B cell (primary cell): Measurements from ENCODE around the gene MORF4L1.

Experiments
- EZH2 ChIP-seq: IDR thresholded peaks from 2 replicates; pipeline ENCODE4 v1.6.1; 2012; ENCODE audit warnings: borderline replicate concordance, low read depth, mild to moderate bottlenecking, moderate library complexity, low read length; ENCODE audit not compliant: insufficient read depth, poor library complexity, severe bottlenecking
- TF ChIP-seq, protein P1 (sequence below): fragments of 200-600 bp; IDR thresholded peaks from one replicate; pipeline ENCODE4 v1.8.0; 2022; ENCODE audit warnings: antibody characterized with exemption, mild to moderate bottlenecking

DNA sequence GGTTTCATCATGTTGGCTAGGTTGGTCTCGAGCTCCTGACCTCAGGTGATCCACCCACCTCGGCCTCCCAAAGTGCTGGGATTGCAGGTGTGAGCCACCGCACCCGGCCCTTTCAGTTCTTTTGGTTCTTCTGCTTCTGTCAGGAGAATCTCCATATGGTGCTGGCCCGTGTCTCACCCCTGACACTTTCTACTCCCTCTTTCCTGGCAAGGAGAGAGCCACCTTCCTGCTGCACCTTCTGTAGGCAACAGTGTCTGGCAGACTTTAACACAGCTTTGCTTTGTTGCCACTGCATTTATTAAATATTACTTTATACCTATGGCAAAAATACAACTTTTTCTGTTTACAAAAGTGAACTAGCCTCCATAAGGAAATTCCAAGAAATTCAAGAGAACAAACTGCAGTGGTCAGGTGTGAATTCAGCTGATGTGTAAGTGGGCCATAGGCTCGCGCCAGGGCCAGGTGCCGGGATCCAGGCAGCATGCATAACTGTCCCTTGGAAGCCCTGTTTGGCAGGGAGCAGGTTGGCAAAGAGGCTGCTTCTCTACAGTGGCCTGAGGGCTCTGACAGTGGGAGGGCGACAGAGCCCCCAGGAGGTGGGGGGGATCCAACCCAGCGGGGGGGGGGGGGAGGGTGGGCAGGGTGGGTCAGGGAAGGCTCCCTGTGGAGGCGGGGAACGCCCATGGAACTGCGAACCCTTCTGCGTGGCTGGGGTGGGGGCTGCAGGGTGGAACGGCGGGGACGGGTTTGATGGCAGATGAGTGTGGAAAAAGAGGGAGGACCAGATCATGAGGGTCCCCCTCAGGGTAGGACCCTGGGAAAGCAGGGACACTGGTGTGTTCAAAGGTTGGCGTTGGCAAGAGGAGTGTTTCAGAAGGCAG is 51.0 kb downstream of the MORF4L1 start:
- TF ChIP-seq, protein P1, sequence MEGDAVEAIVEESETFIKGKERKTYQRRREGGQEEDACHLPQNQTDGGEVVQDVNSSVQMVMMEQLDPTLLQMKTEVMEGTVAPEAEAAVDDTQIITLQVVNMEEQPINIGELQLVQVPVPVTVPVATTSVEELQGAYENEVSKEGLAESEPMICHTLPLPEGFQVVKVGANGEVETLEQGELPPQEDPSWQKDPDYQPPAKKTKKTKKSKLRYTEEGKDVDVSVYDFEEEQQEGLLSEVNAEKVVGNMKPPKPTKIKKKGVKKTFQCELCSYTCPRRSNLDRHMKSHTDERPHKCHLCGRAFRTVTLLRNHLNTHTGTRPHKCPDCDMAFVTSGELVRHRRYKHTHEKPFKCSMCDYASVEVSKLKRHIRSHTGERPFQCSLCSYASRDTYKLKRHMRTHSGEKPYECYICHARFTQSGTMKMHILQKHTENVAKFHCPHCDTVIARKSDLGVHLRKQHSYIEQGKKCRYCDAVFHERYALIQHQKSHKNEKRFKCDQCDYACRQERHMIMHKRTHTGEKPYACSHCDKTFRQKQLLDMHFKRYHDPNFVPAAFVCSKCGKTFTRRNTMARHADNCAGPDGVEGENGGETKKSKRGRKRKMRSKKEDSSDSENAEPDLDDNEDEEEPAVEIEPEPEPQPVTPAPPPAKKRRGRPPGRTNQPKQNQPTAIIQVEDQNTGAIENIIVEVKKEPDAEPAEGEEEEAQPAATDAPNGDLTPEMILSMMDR: no peak
- TF ChIP-seq EZH2: no peak
